K562 (cell line): Measurements from ENCODE around the gene SH3RF1. TPM values are rescaled to one million over a fixed set of nuclear protein-coding genes. Genes with fewer than 3 reads are reported as not detected.

Experiments used
- ATAC-seq: fragments of 200-7000 bp; cut with Tn5 transposase; 3 replicates; pipeline ENCODE4 v1.9.1; 2020; ENCODE audit warnings: moderate library complexity
- BruUV-seq: library from RNA; stranded (reverse); fragments of 400-500 nt; replicated peaks from 2 replicates; lab custom pipeline; 2021; lab: Mats Ljungman, UMichigan
- CTCF ChIA-PET: fragments of 300-600 bp; formaldehyde crosslinking; extraction: SDS; loops from one replicate; lab custom pipeline; 2021; ENCODE audit warnings: low intra/inter-chr PET ratio; lab: Yijun Ruan, JAX
- POLR2A ChIA-PET: fragments of 300-600, 350-650 bp; sonication (Branson Sonifier 250); formaldehyde crosslinking; extraction: SDS; loops from one replicate; lab custom pipeline; 2021; ENCODE audit warnings: antibody characterized with exemption, inconsistent platforms; lab: Yijun Ruan, JAX
- DNase-seq, 4 experiments: peaks; one replicate each; pipeline versions ENCODE4 v3.0.0 to v3.0.0-alpha.2; 2011 to 2018; ENCODE audit warnings: low spot score in 3 of 4, mixed read lengths in 3 of 4; ENCODE audit errors: extremely low read depth in 1 of 4
- FAIRE-seq: peaks from 2 replicates; lab custom pipeline; 2011; peaks lifted over from hg19 to GRCh38; lab: Jason Lieb, UNC
- H2AFZ ChIP-seq: 2 replicates; pipeline ENCODE4 v1.6.0; 2011; ENCODE audit warnings: low read depth, low read length, control low read depth, inconsistent platforms
- H3K27ac ChIP-seq: fragments of 200-600 bp; 3 replicates; pipeline ENCODE4 v1.8.0; 2011; ENCODE audit warnings: low read depth, mild to moderate bottlenecking, control low read depth, inconsistent platforms, low read length, moderate library complexity, mixed read lengths; ENCODE audit errors: extremely low read depth
- H3K27me3 ChIP-seq, 2 experiments: fragments of 300-600 bp in 1 of 2; 2 replicates in 1 of 2; 3 replicates in 1 of 2; pipeline versions ENCODE4 v1.6.0 to v1.8.0; 2011; ENCODE audit warnings: inconsistent platforms in 2 of 2, low read length in 2 of 2, mild to moderate bottlenecking in 1 of 2, mixed read lengths in 1 of 2, moderate library complexity in 1 of 2; ENCODE audit not compliant: control insufficient read depth in 2 of 2, insufficient read depth in 2 of 2
- H3K36me3 ChIP-seq: fragments of 300-600 bp; 3 replicates; pipeline ENCODE4 v1.8.0; 2011; ENCODE audit warnings: mild to moderate bottlenecking, low read length, inconsistent platforms; ENCODE audit not compliant: control insufficient read depth, insufficient read depth
- H3K4me1 ChIP-seq, 2 experiments: fragments of 200-600 bp in 1 of 2; replicated peaks in 1 of 2; 2 replicates in 1 of 2; 3 replicates in 1 of 2; pipeline versions ENCODE4 v1.5.1 to v1.8.0; 2011; ENCODE audit warnings: inconsistent platforms in 2 of 2, low read length in 2 of 2, mild to moderate bottlenecking in 1 of 2, mixed read lengths in 1 of 2, moderate library complexity in 1 of 2; ENCODE audit not compliant: control insufficient read depth in 2 of 2, insufficient read depth in 2 of 2
- H3K4me2 ChIP-seq: 2 replicates; pipeline ENCODE4 v1.6.1; 2011; ENCODE audit warnings: low read length, control low read depth, inconsistent platforms, mixed read lengths; ENCODE audit not compliant: insufficient read depth
- H3K4me3 ChIP-seq: fragments of 200-600 bp; sonication (generic), shearing (Covaris generic); 2 replicates; pipeline ENCODE4 v1.5.1; 2016; ENCODE audit warnings: control low read depth, inconsistent platforms
- H3K79me2 ChIP-seq: fragments of 200-600 bp; 3 replicates; pipeline ENCODE4 v1.8.0; 2011; ENCODE audit warnings: low read length, inconsistent platforms; ENCODE audit not compliant: control insufficient read depth, insufficient read depth
- H3K9ac ChIP-seq, 2 experiments: 2 replicates each; pipeline versions ENCODE4 v1.6.0 to v1.6.1; 2011; ENCODE audit warnings: low read depth in 2 of 2, low read length in 2 of 2, control low read depth in 1 of 2, inconsistent platforms in 1 of 2, mild to moderate bottlenecking in 1 of 2, mixed read lengths in 1 of 2; ENCODE audit not compliant: insufficient read depth in 1 of 2
- H3K9me1 ChIP-seq: one replicate; pipeline ENCODE4 v1.6.0; 2011; ENCODE audit warnings: inconsistent platforms, mild to moderate bottlenecking, low read length, moderate library complexity; ENCODE audit not compliant: control insufficient read depth, insufficient read depth
- H3K9me3 ChIP-seq: replicated peaks from 2 replicates; pipeline ENCODE4 v1.5.1; 2011; ENCODE audit warnings: low read depth, low read length, inconsistent platforms; ENCODE audit not compliant: control insufficient read depth, insufficient read depth
- H4K20me1 ChIP-seq: replicated peaks from 2 replicates; pipeline ENCODE4 v1.6.1; 2011; ENCODE audit warnings: low read length, inconsistent platforms, mixed read lengths; ENCODE audit not compliant: control insufficient read depth, insufficient read depth
- ARID1B ChIP-seq: fragments of 450-650 bp; IDR thresholded peaks from 2 replicates; pipeline ENCODE4 v1.6.1; 2016; ENCODE audit warnings: antibody characterized with exemption, mild to moderate bottlenecking, inconsistent platforms
- ARID4B ChIP-seq: sonication (generic); formaldehyde crosslinking; IDR thresholded peaks from 2 replicates; pipeline ENCODE4 v1.8.0; 2022; ENCODE audit warnings: mild to moderate bottlenecking, missing genetic modification reagents
- CHAMP1 ChIP-seq: fragments of 450-650 bp; IDR thresholded peaks from 2 replicates; pipeline ENCODE4 v1.6.1; 2016; ENCODE audit warnings: mild to moderate bottlenecking
- DIDO1 ChIP-seq: fragments of 450-650 bp; IDR thresholded peaks from 2 replicates; pipeline ENCODE4 v1.6.1; 2016; ENCODE audit warnings: low read depth, missing biosample characterization, missing genetic modification characterization
- GTF2E2 ChIP-seq: fragments of 200-800 bp; sonication (Bioruptor generic); IDR thresholded peaks from 2 replicates; pipeline ENCODE4 v1.6.1; 2016; ENCODE audit warnings: missing genetic modification characterization, missing compliant biosample characterization
- MCM5 ChIP-seq: fragments of 450-650 bp; IDR thresholded peaks from 2 replicates; pipeline ENCODE4 v1.6.1; 2016; ENCODE audit warnings: low read depth
- RBBP5 ChIP-seq: fragments of 200-600 bp; sonication (generic); IDR thresholded peaks from 2 replicates; pipeline ENCODE4 v1.6.1; 2012; ENCODE audit warnings: borderline replicate concordance, mild to moderate bottlenecking, low read length, control low read depth, inconsistent platforms; ENCODE audit not compliant: insufficient read depth, poor library complexity, severe bottlenecking
- RBM14 ChIP-seq: fragments of 200-400 bp; formaldehyde crosslinking; IDR thresholded peaks from 2 replicates; pipeline ENCODE4 v1.6.1; 2018; ENCODE audit warnings: low read depth, mild to moderate bottlenecking, low read length, moderate library complexity, borderline replicate concordance; ENCODE audit not compliant: insufficient read depth
- RFX1 ChIP-seq: fragments of 450-650 bp; IDR thresholded peaks from 2 replicates; pipeline ENCODE4 v1.6.1; 2016; ENCODE audit warnings: mild to moderate bottlenecking, moderate library complexity
- SPI1 ChIP-seq: IDR thresholded peaks from 2 replicates; pipeline ENCODE4 v1.6.1; 2011; ENCODE audit warnings: low read depth, low read length, control low read depth, borderline replicate concordance
- TEAD4 ChIP-seq, 2 experiments: sonication (generic) in 1 of 2; formaldehyde crosslinking in 1 of 2; IDR thresholded peaks; 2 replicates each; pipeline versions ENCODE4 v1.6.1 to v1.8.0; 2012 to 2022; ENCODE audit warnings: borderline replicate concordance in 1 of 2, inconsistent platforms in 1 of 2, low read length in 1 of 2, mild to moderate bottlenecking in 1 of 2, missing genetic modification reagents in 1 of 2
- ZFP1 ChIP-seq: fragments of 450-650 bp; formaldehyde crosslinking; IDR thresholded peaks from 2 replicates; pipeline ENCODE4 v1.4.0; 2020; ENCODE audit warnings: mild to moderate bottlenecking, mixed read lengths
- ZNF134 ChIP-seq: fragments of 250-450 bp; sonication (Bioruptor Pico); conservative IDR thresholded peaks from 2 replicates; pipeline ENCODE4 v1.4.0; 2020
- ZNF444 ChIP-seq: fragments of 250-450 bp; sonication (Bioruptor Pico); IDR thresholded peaks from 2 replicates; pipeline ENCODE4 v1.4.0; 2020; ENCODE audit warnings: mild to moderate bottlenecking, moderate library complexity
- ZNF639 ChIP-seq, 2 experiments: fragments of 200-800 bp in 1 of 2; sonication (Bioruptor generic) in 1 of 2; sonication (generic) in 1 of 2; formaldehyde crosslinking in 1 of 2; IDR thresholded peaks in 1 of 2; conservative IDR thresholded peaks in 1 of 2; 2 replicates each; pipeline versions ENCODE4 v1.5.0 to v1.6.1; 2016 to 2020; ENCODE audit warnings: missing compliant biosample characterization in 1 of 2, missing genetic modification characterization in 1 of 2, missing genetic modification reagents in 1 of 2
- WGBS: fragments of 100-300 bp; shearing (Covaris generic); methylation state at CpG from one replicate; pipeline ENCODE4 v1.1.6; 2016; ENCODE audit warnings: low coverage, mixed read lengths; ENCODE audit not compliant: insufficient coverage; ENCODE audit errors: missing lambda C conversion rate; 5-methylcytosine and 5-hydroxymethylcytosine counted together
- in situ Hi-C: fragments of 300-500 bp; cut with MboI; formaldehyde crosslinking; loops from 4 replicates; pipeline ENCODE4 v1.15.0; 2018; ENCODE audit warnings: inconsistent platforms, mixed read lengths
- intact Hi-C: fragments of 100-400 bp; cut with micrococcal nuclease; formaldehyde crosslinking; loops from 2 replicates; pipeline ENCODE4 v1.14.2; 2022
- polyA plus RNA-seq, 8 experiments: library from polyadenylated mRNA; depleted of rRNA in 4 of 8; stranded (reverse) in 5 of 8; unstranded in 3 of 8; fragments of >200 nt; fragmentation: Nextera tagmentation in 2 of 8; fragmentation: Illumina TruSeq in 1 of 8; extraction: Ambion mirVana in 2 of 8; extraction: Trizol in 1 of 8; gene quantifications; 2 replicates each; pipeline versions ENCODE4 v1.2.1 to v1.2.3, GENCODE V29; 2011 to 2014; ENCODE audit warnings: inconsistent platforms in 1 of 8, missing spikeins in 1 of 8
- total RNA-seq, 7 experiments: library from RNA; depleted of rRNA in 6 of 7; stranded (reverse); fragments of >200 nt in 6 of 7; fragmentation: Illumina TruSeq in 2 of 7; extraction: Trizol in 2 of 7; gene quantifications; 2 replicates each; pipeline versions ENCODE4 v1.2.1 to v1.2.3, GENCODE V29; 2011 to 2021; ENCODE audit warnings: low replicate concordance in 1 of 7

The SH3RF1 gene
- total and polyA plus RNA-seq, 9 of the 15 experiments (the other 6 are each of a cell fraction or from before 2014, with no cell fraction given), result 0.04 to 0.16 (median 0.11) TPM; not detected in 6

- Histone ChIP-seq H3K9me1 (no peaks in the 10 kb centered on the region), H3K4me1 (no peaks in the 10 kb centered on the region), H2AFZ (no peak overlapping the region), H3K27me3 (no peaks in the 10 kb centered on the region), H4K20me1 (no peaks in the 10 kb centered on the region), H3K4me3 (no peak overlapping the region), H3K27ac (no peak overlapping the region), H3K9ac (no peak overlapping the region), H3K36me3 (no peaks in the 10 kb centered on the region), H3K79me2 (no peaks in the 10 kb centered on the region), H3K4me2 (no peak overlapping the region), H3K9me3 (no peaks in the 10 kb centered on the region)
- in situ Hi-C loops, result no loop called here
- DNase-seq (no peak), ATAC-seq (no peak), FAIRE-seq (no peak)
- POLR2A ChIA-PET, result no interaction called here
- CTCF ChIA-PET, result no interaction called here
- WGBS, result 0% methylated on average over 1 of the region's 1 CpG
- no TSS peak for BruUV-seq
- intact Hi-C loops, result no loop called here
- TF ChIP-seq DIDO1 (tag), result no peak
- TF ChIP-seq ZNF134 (CRISPR knock-in tag), result no peak
- TF ChIP-seq SPI1, result no peak
- TF ChIP-seq ARID4B (CRISPR knock-in tag), result no peak
- no peak for TF ChIP-seq GTF2E2 (tag)
- TF ChIP-seq RBBP5, result no peak
- no peak for TF ChIP-seq ARID1B
- TF ChIP-seq RBM14, result no peak
- TF ChIP-seq TEAD4 (IDR thresholded peaks at IDR 0.05; ENCODE audit: low read length), result no peak
- no peak for TF ChIP-seq TEAD4 (CRISPR knock-in tag; IDR thresholded peaks at IDR 0.05; ENCODE audit: borderline replicate concordance)
- no peak for TF ChIP-seq MCM5
- no peak for TF ChIP-seq ZNF639 (CRISPR knock-in tag; conservative IDR thresholded peaks at IDR 0.05 in 1 of 2, IDR thresholded peaks at IDR 0.05 in 1 of 2)
- no peak for TF ChIP-seq CHAMP1
- no peak for TF ChIP-seq RFX1
- no peak for TF ChIP-seq ZNF444
- TF ChIP-seq ZFP1 (CRISPR knock-in tag), result no peak
Observed at GRCh38 chr4:169250796-169251195, 20.0 kb downstream of the SH3RF1 start.
